Activated naive CD8-positive, alpha-beta T cell treated with anti-CD3 and anti-CD28 coated beads, Interleukin-2, amount 10 ng/mL, durations not matched to agents 7 days and 5 days (primary cell): ENCODE measurements around the gene SPZ1. TPM values are rescaled to one million over a fixed set of nuclear protein-coding genes. Genes with fewer than 3 reads are reported as not detected.
"Not testable (repeated sequence)": the region's sequence is repeated elsewhere in the genome, so short reads cannot be mapped to it uniquely, and the experiment has no call there.

Source experiments
- ATAC-seq: fragments of 150-1000 bp; cut with Tn5 transposase; one replicate; pipeline ENCODE4 v1.10.0; 2021; ENCODE audit warnings: low read depth, moderate library complexity
- POLR2A ChIA-PET: fragments of 350-600 bp; sonication (Branson Sonifier 250); formaldehyde crosslinking; loops from one replicate; lab custom pipeline; 2021; ENCODE audit warnings: antibody characterized with exemption; lab: Charles Lee
- DNase-seq: peaks from one replicate; pipeline ENCODE4 v3.0.0; 2021
- H3K27ac Mint-ChIP-seq: one replicate; pipeline ENCODE4 v1.8.0; 2022; ENCODE audit warnings: mild to moderate bottlenecking, mixed read lengths
- H3K27me3 Mint-ChIP-seq: one replicate; pipeline ENCODE4 v1.8.0; 2022; ENCODE audit warnings: mild to moderate bottlenecking, moderate library complexity, mixed read lengths
- H3K36me3 Mint-ChIP-seq: one replicate; pipeline ENCODE4 v1.8.0; 2021; ENCODE audit warnings: mild to moderate bottlenecking, mixed read lengths
- H3K4me1 Mint-ChIP-seq: one replicate; pipeline ENCODE4 v1.8.0; 2021; ENCODE audit warnings: mixed read lengths
- H3K4me3 Mint-ChIP-seq: one replicate; pipeline ENCODE4 v1.8.0; 2022; ENCODE audit warnings: mild to moderate bottlenecking, moderate library complexity, mixed read lengths
- H3K9me3 Mint-ChIP-seq: one replicate; pipeline ENCODE4 v1.8.0; 2021; ENCODE audit warnings: mixed read lengths
- total RNA-seq, 2 experiments: library from RNA; stranded (reverse); gene quantifications; one replicate each; pipeline ENCODE4 v1.2.3, GENCODE V29; 2021

Gene SPZ1
- total RNA-seq, 2 experiments from 2014 or later: not detected

DNA sequence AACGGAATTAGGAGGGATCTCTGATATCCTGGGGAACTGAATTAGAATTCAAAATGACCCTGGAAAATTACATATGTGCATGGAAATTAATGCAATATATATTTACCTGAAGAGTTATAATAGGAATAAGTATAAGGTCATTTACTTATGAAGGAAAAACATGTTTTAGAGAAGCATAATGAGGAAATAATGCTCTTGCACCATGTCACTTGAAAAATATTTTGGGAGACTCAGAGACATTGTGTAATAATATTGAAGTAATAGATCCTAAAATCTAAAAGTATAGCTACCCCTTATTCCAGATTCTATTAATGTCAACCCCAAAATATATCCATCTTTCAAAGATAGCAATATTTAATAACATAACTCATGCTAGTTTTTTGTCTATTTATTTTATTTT is 28.4 kb downstream of the SPZ1 start:
- no peaks in the 10 kb centered on the region for H3K36me3 Mint-ChIP-seq
- DNase-seq: no peak
- peaks cover 4% of the 10 kb centered on the region for H3K4me1 Mint-ChIP-seq
- H3K27me3 Mint-ChIP-seq: peaks cover 5% of the 10 kb centered on the region
- POLR2A ChIA-PET: no interaction called here
- no peak overlapping the region for H3K4me3 Mint-ChIP-seq
- no peaks in the 10 kb centered on the region for H3K9me3 Mint-ChIP-seq
- no peak for ATAC-seq
- H3K27ac Mint-ChIP-seq: no peak overlapping the region

DNA sequence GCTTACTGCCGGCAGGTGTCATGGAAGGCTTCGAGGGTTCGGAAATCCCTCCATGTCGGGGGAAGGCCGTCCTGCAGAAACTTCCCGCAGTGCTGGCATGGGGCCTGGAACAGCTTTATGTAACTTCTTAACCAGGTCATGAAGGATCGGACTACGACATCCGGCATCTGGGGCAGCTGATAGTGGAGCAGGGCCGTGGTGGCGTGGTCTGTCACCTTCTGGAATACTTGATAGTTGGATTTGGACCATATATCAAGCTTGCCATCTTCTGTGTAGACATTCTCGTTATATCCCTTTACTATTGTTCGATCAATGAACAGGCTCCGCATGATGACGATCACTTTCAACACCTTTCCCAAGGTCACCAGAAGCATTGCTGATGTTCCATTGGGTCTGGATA is 31.2 kb downstream of the SPZ1 start:
- H3K27me3 Mint-ChIP-seq, H3K27ac Mint-ChIP-seq, ATAC-seq, POLR2A ChIA-PET, DNase-seq, H3K4me3 Mint-ChIP-seq, H3K9me3 Mint-ChIP-seq, H3K36me3 Mint-ChIP-seq, H3K4me1 Mint-ChIP-seq: not testable (repeated sequence)

DNA sequence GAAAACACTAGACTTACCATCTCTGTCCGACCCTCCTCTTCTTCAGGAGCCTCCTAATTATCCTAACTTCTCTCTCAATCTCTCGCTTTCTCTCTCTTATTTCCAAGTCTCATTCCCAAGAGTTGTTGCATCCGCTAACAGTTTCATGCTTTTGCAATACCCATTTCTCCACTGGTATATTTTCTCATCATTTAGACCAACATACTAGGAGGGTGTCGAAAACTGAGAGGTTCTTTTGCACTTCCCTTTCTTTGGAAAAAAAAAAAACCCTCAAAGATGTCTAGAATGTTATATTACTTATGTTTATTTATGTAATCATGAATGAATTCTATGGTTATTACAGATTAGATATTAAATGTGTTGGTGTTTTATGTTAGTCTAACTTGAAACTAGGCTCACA is 35.9 kb downstream of the SPZ1 start:
- DNase-seq: no peak
- no peak for ATAC-seq
- H3K27me3 Mint-ChIP-seq: no peaks in the 10 kb centered on the region
- peaks cover 4% of the 10 kb centered on the region for H3K4me1 Mint-ChIP-seq
- H3K27ac Mint-ChIP-seq: no peak overlapping the region
- H3K4me3 Mint-ChIP-seq: no peak overlapping the region
- no peaks in the 10 kb centered on the region for H3K36me3 Mint-ChIP-seq
- no peaks in the 10 kb centered on the region for H3K9me3 Mint-ChIP-seq
- POLR2A ChIA-PET: no interaction called here

- Mint-ChIP-seq H3K4me3 (no peak overlapping the region), H3K27ac (no peak overlapping the region), H3K4me1 (peaks cover 5% of the 10 kb centered on the region), H3K9me3 (no peaks in the 10 kb centered on the region), H3K27me3 (peaks cover 3% of the 10 kb centered on the region), H3K36me3 (no peaks in the 10 kb centered on the region)
- DNase-seq: no peak
- ATAC-seq: no peak
- POLR2A ChIA-PET: interaction anchor here (0.5 kb wide), 1 partner anchor 28 kb away, joined by 7 read pairs; no protein-coding TSS in a partner anchor
Observed at GRCh38 chr5:80357671-80358070, 37.9 kb downstream of the SPZ1 start.

DNA sequence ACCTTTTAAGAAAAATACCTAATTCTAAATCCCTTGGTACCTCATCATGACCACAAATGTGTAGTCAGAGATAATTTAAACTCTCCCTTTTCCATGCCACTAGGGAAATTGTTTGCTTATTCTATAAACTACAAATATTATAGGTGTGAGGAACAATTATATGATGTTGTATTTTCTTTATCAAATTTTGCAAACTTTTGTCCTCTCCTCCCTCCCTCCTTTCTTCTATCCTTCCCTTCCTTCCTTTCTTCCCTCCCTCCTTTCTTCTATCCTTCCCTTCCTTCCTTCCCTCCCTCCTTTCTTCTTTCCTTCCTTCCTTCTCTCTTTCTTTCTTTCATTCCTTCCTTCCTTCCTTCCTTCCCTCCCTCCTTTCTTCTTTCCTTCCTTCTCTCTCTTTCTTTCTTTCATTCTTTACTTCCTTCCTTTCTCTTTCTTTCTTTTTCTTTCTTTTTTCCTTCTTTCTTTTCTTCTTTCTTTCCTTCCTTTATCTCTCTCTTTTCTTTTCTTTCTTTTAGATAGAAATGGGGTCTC is 41.2 kb downstream of the SPZ1 start:
- H3K36me3 Mint-ChIP-seq: no peaks in the 10 kb centered on the region
- H3K4me1 Mint-ChIP-seq: peaks cover 5% of the 10 kb centered on the region
- H3K27ac Mint-ChIP-seq: no peak overlapping the region
- H3K27me3 Mint-ChIP-seq: peaks cover 8% of the 10 kb centered on the region
- H3K9me3 Mint-ChIP-seq: no peaks in the 10 kb centered on the region
- ATAC-seq (no peak), DNase-seq (no peak)
- POLR2A ChIA-PET: no interaction called here
- no peak overlapping the region for H3K4me3 Mint-ChIP-seq

GRCh38 chr5:80364892-80365291 is 45.1 kb downstream of the SPZ1 start:
- Mint-ChIP-seq H3K27ac (no peak overlapping the region), H3K4me1 (peaks cover 2% of the 10 kb centered on the region), H3K9me3 (no peaks in the 10 kb centered on the region), H3K36me3 (no peaks in the 10 kb centered on the region), H3K4me3 (no peak overlapping the region), H3K27me3 (peaks cover 18% of the 10 kb centered on the region)
- POLR2A ChIA-PET: no interaction called here
- ATAC-seq: no peak
- DNase-seq: no peak

DNA sequence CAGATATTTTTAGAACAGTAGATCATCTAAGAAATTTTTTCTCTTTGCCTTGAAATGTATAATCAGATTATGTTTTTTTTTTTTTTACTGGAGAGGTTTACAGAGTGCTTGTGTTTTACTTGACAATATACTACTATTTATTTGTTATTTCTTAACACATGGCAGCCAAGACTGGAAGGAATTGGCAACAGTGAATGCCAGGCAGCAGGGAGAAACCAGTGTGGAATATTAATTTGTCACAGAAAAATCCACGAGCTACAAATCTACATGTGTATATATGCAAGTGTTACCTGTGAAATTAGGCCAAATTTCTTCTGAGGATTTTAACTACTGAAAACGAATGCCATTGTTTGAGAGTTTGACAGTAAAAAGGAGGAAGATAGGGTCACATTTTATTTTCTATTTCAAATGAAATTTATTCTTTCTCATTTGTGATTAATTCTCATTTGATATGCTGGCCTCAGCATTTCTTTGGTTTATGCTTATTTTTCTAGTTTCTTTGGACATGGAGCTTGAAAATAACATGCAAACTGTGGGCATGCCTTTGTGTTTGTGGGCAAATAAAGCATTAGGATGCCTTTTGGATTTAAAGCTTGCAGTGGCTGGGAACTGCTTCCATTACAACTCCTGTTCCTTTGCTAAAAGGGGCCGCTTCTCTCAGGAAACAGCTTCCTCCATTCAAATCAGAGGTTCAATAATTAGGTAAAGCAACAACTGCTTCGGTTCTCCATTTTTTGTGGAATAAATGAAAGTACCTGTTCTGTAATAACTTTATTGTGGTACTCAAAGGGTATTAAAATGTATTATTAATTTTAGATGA is 49.1 kb downstream of the SPZ1 start:
- no peaks in the 10 kb centered on the region for H3K36me3 Mint-ChIP-seq
- peaks cover 23% of the 10 kb centered on the region for H3K27me3 Mint-ChIP-seq
- H3K4me3 Mint-ChIP-seq: no peak overlapping the region
- no peak for DNase-seq
- H3K27ac Mint-ChIP-seq: no peak overlapping the region
- no peak for ATAC-seq
- no peaks in the 10 kb centered on the region for H3K4me1 Mint-ChIP-seq
- no peaks in the 10 kb centered on the region for H3K9me3 Mint-ChIP-seq
- POLR2A ChIA-PET: no interaction called here

- Mint-ChIP-seq H3K4me3 (no peak overlapping the region), H3K27me3 (peaks cover 23% of the 10 kb centered on the region), H3K36me3 (no peaks in the 10 kb centered on the region), H3K9me3 (no peaks in the 10 kb centered on the region), H3K27ac (no peak overlapping the region), H3K4me1 (no peaks in the 10 kb centered on the region)
- ATAC-seq (no peak), DNase-seq (no peak)
- POLR2A ChIA-PET: no interaction called here
Observed at GRCh38 chr5:80369521-80369920, 49.7 kb downstream of the SPZ1 start.

DNA sequence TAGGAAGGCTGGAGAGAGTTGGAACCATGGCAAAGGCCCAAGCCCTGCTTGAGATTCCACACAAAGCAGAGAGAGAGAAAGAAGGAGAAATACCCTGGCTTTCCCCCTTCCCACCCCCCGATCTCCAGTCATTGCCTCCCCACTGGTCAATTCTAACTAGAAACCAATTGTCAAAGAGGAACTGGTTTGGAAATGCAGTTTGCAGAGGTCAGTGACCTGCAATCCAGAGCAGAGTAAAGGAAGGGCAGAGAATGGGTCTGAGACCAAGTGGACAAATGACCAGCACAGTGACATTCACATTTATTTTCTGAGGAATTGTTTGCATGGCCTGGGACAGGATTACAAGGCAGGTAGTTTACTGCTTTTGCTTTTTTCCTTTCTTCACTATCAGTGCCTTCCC is 50.6 kb downstream of the SPZ1 start:
- Mint-ChIP-seq H3K4me1 (no peaks in the 10 kb centered on the region), H3K4me3 (no peak overlapping the region), H3K9me3 (no peaks in the 10 kb centered on the region), H3K27ac (no peak overlapping the region), H3K27me3 (peaks cover 21% of the 10 kb centered on the region), H3K36me3 (no peaks in the 10 kb centered on the region)
- ATAC-seq (no peak), DNase-seq (no peak)
- POLR2A ChIA-PET: no interaction called here

Other genes with a start within 250 kb of the SPZ1 start
- 10 to 100 TPM; 70.2 to 78.3 TPM for gene SERINC5, start 64.0 kb upstream of the SPZ1 start, total RNA-seq
- gene ZFYVE16, start 88.1 kb downstream of the SPZ1 start, total RNA-seq: 10 to 100 TPM; 17.4 to 20.8 TPM
- gene FAM151B, start 168.1 kb downstream of the SPZ1 start, total RNA-seq: 1 to 10 TPM in 1 of 2 experiments, not detected in 1; 1.0 TPM